OCI-LY3 (cell line): Measurements from ENCODE around the gene GABPA.

Experiments
- H2AFZ ChIP-seq: fragments of 200-600, 300-600 bp; shearing (Covaris generic); 2 replicates; pipeline ENCODE4 v1.6.0; 2014; ENCODE audit warnings: antibody characterized with exemption, low read depth, low read length
- H3K27ac ChIP-seq: fragments of 200-600, 300-600 bp; sonication (generic); 2 replicates; pipeline ENCODE4 v1.5.1; 2014; ENCODE audit warnings: mild to moderate bottlenecking, low read length, moderate library complexity, mixed read lengths
- H3K27me3 ChIP-seq: fragments of 200-600, 300-600 bp; sonication (generic); 2 replicates; pipeline ENCODE4 v1.6.1; 2014; ENCODE audit warnings: low read depth, low read length, mixed read lengths
- H3K36me3 ChIP-seq: fragments of 200-600, 300-600 bp; sonication (generic); replicated peaks from 2 replicates; pipeline ENCODE3; 2014; ENCODE audit warnings: low read depth, low read length, mixed read lengths
- H3K4me1 ChIP-seq: fragments of 300-600, 200-600 bp; sonication (generic); 2 replicates; pipeline ENCODE4 v1.6.1; 2014; ENCODE audit warnings: low read length, mixed read lengths
- H3K4me2 ChIP-seq: fragments of 200-600, 300-600 bp; sonication (generic); 2 replicates; pipeline ENCODE4 v1.6.1; 2014; ENCODE audit warnings: low read length, mixed read lengths
- H3K4me3 ChIP-seq: fragments of 300-600, 200-600 bp; sonication (generic); 2 replicates; pipeline ENCODE4 v1.5.1; 2014; ENCODE audit warnings: antibody characterized with exemption, mild to moderate bottlenecking, low read length, moderate library complexity
- H3K79me2 ChIP-seq: fragments of 300-600, 200-600 bp; shearing (Covaris generic); 2 replicates; pipeline ENCODE4 v1.6.1; 2014; ENCODE audit warnings: mild to moderate bottlenecking, low read length, mixed read lengths
- H3K9ac ChIP-seq: fragments of 300-600, 200-600 bp; shearing (Covaris generic); 2 replicates; pipeline ENCODE4 v1.6.0; 2014; ENCODE audit warnings: mild to moderate bottlenecking, low read length, moderate library complexity
- H3K9me3 ChIP-seq: fragments of 200-600, 300-600 bp; shearing (Covaris generic); 2 replicates; pipeline ENCODE4 v1.6.1; 2014; ENCODE audit warnings: low read length, mixed read lengths; ENCODE audit not compliant: insufficient read depth
- H4K20me1 ChIP-seq: fragments of 200-600, 300-600 bp; sonication (generic); 2 replicates; pipeline ENCODE4 v1.6.1; 2016; ENCODE audit warnings: low read length, mixed read lengths; ENCODE audit not compliant: insufficient read depth
- CTCF ChIP-seq: fragments of 200-600, 300-600 bp; sonication (generic); IDR thresholded peaks from 2 replicates; pipeline ENCODE4 v1.5.1; 2014; ENCODE audit warnings: antibody characterized with exemption, low read length, low read depth
- EZH2phosphoT487 ChIP-seq: fragments of 200-600 bp; shearing (Covaris generic); IDR thresholded peaks from 2 replicates; pipeline ENCODE4 v1.6.1; 2018; ENCODE audit warnings: antibody characterized with exemption, mixed run types, low read depth

Gene GABPA

GRCh38 chr21:25760677-25761076 lies 25.9 kb downstream of the GABPA start:
- no peak overlapping the region for H3K27ac ChIP-seq

GRCh38 chr21:25764065-25764464 lies 29.3 kb downstream of the GABPA start:
- no peaks in the 10 kb centered on the region for H3K79me2 ChIP-seq
- no peak overlapping the region for H3K4me3 ChIP-seq
- H3K4me1 ChIP-seq, result no peaks in the 10 kb centered on the region
- no peak overlapping the region for H3K4me2 ChIP-seq
- peaks cover 36% of the 10 kb centered on the region for H3K36me3 ChIP-seq
- TF ChIP-seq CTCF (no peak), EZH2phosphoT487 (no peak)
- H4K20me1 ChIP-seq, result no peaks in the 10 kb centered on the region
- no peak overlapping the region for H3K27ac ChIP-seq
- H3K9ac ChIP-seq, result no peak overlapping the region
- no peak overlapping the region for H2AFZ ChIP-seq
- no peaks in the 10 kb centered on the region for H3K9me3 ChIP-seq
- H3K27me3 ChIP-seq, result no peaks in the 10 kb centered on the region

More at GRCh38 chr21:25760677-25761076, 25.9 kb downstream of the GABPA start:
- TF ChIP-seq EZH2phosphoT487, result no peak
- no peak for TF ChIP-seq CTCF
- Histone ChIP-seq H3K4me2 (no peak overlapping the region), H4K20me1 (no peaks in the 10 kb centered on the region), H2AFZ (no peak overlapping the region), H3K27me3 (no peaks in the 10 kb centered on the region), H3K36me3 (peaks cover 24% of the 10 kb centered on the region), H3K9ac (no peak overlapping the region), H3K4me3 (no peak overlapping the region), H3K79me2 (no peaks in the 10 kb centered on the region), H3K4me1 (no peaks in the 10 kb centered on the region), H3K9me3 (no peaks in the 10 kb centered on the region)

- Histone ChIP-seq H4K20me1 (no peaks in the 10 kb centered on the region), H3K36me3 (peaks cover 24% of the 10 kb centered on the region), H2AFZ (no peak overlapping the region), H3K27ac (no peak overlapping the region), H3K4me1 (peaks cover 6% of the 10 kb centered on the region), H3K9ac (no peak overlapping the region), H3K79me2 (no peaks in the 10 kb centered on the region), H3K4me3 (no peak overlapping the region), H3K27me3 (no peaks in the 10 kb centered on the region), H3K9me3 (no peaks in the 10 kb centered on the region), H3K4me2 (no peak overlapping the region)
- no peak for TF ChIP-seq CTCF
- TF ChIP-seq EZH2phosphoT487, result no peak
Measured at GRCh38 chr21:25767921-25768320, 33.1 kb downstream of the GABPA start.

- H3K36me3 ChIP-seq, result peaks cover 2% of the 10 kb centered on the region
- no peak for TF ChIP-seq EZH2phosphoT487
- no peak for TF ChIP-seq CTCF
- H3K27ac ChIP-seq, result no peak overlapping the region
Measured at GRCh38 chr21:25772686-25773085, 37.9 kb downstream of the GABPA start.

More at GRCh38 chr21:25772686-25773085, 37.9 kb downstream of the GABPA start:
- Histone ChIP-seq H4K20me1 (no peaks in the 10 kb centered on the region), H2AFZ (no peak overlapping the region), H3K27me3 (no peaks in the 10 kb centered on the region), H3K9me3 (no peaks in the 10 kb centered on the region), H3K9ac (no peak overlapping the region), H3K79me2 (no peaks in the 10 kb centered on the region), H3K4me2 (no peak overlapping the region), H3K4me3 (no peak overlapping the region), H3K4me1 (peaks cover 9% of the 10 kb centered on the region)
